Tibial nerve (tissue), 4 donors: ENCODE data around the gene MTFP1.

Source experiments
- CTCF ChIP-seq, 5 experiments: fragments of 200-600 bp in 3 of 5; fragments of 450-650 bp in 2 of 5; sonication (generic) in 3 of 5; IDR thresholded peaks; one replicate each; pipeline ENCODE4 v1.5.1; 2016 to 2019; ENCODE audit warnings: antibody characterized with exemption in 5 of 5, mild to moderate bottlenecking in 3 of 5, moderate library complexity in 2 of 5
- EP300 ChIP-seq, 2 donors: sonication (generic); formaldehyde crosslinking; IDR thresholded peaks; one replicate each; pipeline ENCODE4 v1.6.1; 2017; ENCODE audit warnings: antibody characterized with exemption in 2 of 2, mild to moderate bottlenecking in 1 of 2

- no peak for TF ChIP-seq CTCF (IDR thresholded peaks at IDR 0.05)
- TF ChIP-seq EP300 (IDR thresholded peaks at IDR 0.05): no peak
Measured at GRCh38 chr22:30399718-30400117, 25.9 kb upstream of the MTFP1 start.
